GM10847 (cell line): ENCODE data around the gene CRACDL.

Experiments used
- POLR2A ChIP-seq: IDR thresholded peaks from 2 replicates; pipeline ENCODE4 v1.6.1; 2011; ENCODE audit not compliant: insufficient read length; ENCODE audit errors: extremely low read depth

Gene CRACDL

DNA sequence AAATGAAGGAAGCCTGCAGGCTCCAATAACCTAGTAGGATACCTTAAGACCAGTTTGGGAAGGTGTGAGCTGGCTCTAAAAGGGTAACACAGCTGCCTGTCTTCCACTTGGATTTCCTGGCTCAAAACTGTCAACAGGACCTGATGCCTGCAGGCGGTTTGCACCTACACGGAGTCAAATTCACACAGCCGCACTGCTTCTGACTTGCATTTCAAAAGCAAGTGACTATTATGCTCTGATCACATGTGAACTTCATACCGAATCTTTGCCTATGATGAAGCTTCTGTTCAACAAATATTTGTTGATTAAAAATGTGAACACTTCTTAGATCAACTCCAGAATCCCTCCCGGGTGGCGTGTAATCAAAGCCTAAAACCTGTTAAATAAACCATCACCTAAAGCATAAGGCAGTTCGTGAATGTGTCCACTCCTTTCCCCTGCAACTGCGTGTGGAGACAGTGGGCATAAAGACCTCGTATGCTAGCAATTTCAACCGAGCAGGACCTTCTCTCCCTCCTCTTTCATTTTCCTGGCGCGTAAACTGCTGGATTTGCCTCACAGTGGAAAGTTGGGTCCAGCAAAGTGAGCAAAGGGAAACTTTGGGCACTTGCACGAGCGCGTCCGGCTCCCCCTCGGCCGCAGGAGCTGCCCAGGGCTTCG lies 784 bp downstream of the CRACDL start:
- no peak for TF ChIP-seq POLR2A

- TF ChIP-seq POLR2A: no peak
These were observed 3.2 kb downstream of the CRACDL start for GRCh38 chr2:98932778-98933343.

DNA sequence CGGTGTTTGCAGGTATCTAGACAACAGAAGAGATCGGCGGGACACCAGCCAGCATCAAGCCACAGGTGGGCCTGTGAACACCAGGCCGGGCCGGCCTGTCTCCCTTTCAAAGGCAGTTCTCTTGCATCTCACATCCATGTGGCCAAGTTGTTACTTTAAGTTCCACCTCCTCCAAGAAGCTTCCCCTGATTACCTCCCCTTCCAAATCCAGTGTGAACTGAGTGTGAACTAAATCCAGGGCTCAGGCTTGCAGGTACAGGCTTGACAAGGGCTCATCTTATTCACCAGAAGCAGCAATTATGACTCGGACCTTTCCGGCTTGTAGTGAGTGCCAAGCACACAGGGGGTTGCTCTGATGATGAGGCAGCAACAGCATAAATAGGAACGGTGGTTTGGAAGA lies 3.9 kb downstream of the CRACDL start:
- no peak for TF ChIP-seq POLR2A

GRCh38 chr2:98931596-98931995 lies 4.4 kb downstream of the CRACDL start:
- no peak for TF ChIP-seq POLR2A

DNA sequence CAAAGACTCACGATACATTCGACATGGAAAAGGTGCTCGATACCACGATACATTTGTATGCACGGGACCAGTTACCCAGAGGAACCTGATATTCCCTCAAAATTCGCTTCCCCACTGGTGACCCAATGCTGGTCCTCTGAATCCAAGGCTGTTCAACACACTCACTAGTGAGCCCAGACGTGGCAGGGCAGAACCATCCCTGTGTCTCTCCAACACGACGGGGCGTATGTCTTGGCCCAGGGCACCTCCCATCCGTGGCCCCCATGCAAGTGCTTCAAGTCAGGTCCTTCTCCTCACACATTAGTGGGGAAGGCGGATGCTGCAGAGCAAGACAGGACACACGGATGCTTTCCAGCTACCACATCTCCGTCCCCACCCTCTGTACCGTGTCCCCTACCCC lies 6.1 kb downstream of the CRACDL start:
- TF ChIP-seq POLR2A: no peak

DNA sequence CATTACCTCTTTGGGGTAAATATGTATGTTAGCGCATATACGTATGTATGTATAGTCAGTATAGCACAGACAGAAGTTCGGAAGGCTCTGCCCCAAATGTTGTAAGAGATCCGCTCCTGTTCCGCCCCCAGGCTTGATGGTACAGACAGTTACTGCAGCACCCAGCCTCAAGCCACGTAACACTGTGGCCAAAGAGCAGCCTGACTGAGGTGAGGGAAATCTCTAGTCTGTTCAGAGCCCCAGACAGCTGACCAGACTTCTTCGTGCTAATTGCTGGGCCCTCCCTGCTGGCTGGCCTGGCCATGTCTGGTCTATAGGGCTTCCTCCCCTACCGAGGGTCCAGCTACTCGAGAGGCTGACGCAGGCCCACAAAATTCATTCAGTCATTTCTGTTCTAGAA lies 7.8 kb downstream of the CRACDL start:
- no peak for TF ChIP-seq POLR2A

GRCh38 chr2:98927027-98927426 lies 9.0 kb downstream of the CRACDL start:
- TF ChIP-seq POLR2A: no peak

DNA sequence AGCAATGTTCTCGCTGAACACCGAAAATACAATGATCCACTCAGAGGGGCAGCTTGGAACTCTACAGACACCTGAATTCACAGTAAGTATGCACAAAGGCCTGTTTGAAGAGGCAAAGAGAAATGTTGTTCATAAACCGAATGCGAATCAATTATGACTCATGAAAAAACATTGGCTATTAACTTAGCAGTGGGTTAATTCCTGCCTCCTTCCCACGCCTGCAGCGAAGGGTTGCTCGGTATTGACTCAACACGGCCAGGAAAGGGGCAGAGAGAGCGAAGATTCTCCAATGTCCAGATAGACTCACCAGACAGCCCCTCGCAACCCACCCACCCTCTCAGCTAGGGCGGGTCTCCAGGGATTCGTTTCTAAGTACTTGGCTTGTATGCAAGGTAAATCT lies 9.4 kb downstream of the CRACDL start:
- no peak for TF ChIP-seq POLR2A

DNA sequence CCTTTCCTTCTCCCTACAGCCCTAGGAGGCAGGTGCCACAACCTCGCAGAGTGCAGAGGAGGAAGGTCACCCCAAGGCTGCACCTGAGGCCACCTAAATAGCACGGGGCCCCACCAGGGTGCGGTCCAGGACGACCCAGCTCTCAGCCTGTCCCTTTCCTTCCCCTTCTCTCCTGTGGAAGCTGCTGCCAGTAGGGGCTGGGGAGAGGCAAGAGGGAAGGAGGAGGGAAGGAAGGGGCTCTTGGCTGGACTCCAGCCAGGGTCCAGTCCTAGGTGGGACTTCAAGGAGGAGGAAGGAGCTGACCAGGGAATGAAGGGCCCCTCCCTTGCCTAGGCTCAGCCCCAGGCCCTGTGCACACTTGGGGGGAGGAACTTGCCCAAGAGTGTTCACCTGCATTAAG lies 11.1 kb downstream of the CRACDL start:
- TF ChIP-seq POLR2A: no peak

DNA sequence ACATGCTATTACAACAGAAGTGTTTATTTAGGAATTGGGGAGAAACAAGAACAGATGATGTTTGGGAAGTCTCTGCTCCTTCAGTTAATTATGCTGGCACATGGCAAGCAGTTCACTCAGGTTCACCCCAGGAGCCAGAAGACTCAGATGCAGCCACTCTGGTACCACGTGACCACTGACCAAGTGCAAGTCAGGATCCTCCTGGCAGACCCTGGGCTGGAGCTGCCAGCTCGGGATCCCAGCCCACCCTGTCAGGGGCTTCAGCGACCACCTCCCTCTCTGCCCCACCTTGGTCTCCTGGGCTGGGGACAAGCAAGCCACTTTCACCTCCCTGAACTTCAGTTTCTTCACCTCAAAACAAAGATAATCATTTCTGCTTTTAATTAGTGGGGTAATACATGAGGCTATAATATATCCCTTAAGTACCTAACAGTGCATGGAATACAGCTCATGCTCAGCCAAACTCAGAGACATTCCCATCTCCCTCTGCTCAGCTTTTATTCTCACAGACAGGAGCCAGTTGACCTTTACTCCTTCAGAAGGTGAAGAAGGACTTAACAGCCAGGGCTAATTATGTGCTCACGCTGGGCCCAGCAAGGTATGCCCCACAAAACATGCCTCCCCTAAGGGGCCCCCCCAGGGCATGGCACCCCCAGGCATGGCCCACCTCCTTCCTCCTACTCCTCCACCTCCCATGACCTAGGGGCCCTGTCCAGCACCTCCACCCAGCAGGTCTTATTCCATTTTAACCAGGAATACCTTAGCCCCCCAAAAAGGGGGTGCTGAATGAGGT lies 11.8 kb downstream of the CRACDL start:
- no peak for TF ChIP-seq POLR2A

DNA sequence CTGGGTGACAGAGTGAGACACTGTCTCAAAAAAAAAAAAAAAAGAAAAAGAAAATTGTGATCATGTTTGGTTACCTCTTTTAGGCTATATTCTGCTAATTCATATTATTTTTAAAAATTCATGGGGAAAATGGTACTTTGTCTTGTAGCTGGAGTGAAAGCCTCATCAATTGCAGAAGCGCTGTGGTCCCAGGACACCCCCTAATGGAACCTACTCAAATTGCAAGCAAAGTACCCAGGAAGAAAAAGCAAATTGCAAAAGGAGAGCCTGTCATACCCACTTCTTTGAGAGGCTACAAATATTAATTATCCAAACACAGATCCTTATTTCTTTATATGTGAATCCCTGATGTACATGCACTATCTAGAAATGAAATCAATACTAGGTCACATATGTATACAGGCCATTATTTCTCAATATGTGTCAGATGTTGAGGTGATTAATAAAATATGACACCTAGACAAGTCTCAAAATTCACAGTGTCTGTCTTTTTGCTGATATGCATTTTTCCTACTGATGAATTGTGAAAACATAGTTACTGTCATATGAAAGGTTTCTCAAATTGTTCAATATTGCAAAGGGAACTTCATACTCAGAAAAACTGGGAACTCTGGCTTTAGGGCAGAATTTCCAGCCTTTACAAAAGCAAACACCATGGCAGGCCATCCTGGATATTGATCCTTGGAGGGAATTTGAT lies 12.6 kb downstream of the CRACDL start:
- no peak for TF ChIP-seq POLR2A

- TF ChIP-seq POLR2A: no peak
These were observed 15.0 kb downstream of the CRACDL start for GRCh38 chr2:98921062-98921461.

- TF ChIP-seq POLR2A: no peak
These were observed 19.0 kb downstream of the CRACDL start for GRCh38 chr2:98917031-98917471.

- no peak for TF ChIP-seq POLR2A
These were observed 20.2 kb downstream of the CRACDL start for GRCh38 chr2:98915751-98916358.

DNA sequence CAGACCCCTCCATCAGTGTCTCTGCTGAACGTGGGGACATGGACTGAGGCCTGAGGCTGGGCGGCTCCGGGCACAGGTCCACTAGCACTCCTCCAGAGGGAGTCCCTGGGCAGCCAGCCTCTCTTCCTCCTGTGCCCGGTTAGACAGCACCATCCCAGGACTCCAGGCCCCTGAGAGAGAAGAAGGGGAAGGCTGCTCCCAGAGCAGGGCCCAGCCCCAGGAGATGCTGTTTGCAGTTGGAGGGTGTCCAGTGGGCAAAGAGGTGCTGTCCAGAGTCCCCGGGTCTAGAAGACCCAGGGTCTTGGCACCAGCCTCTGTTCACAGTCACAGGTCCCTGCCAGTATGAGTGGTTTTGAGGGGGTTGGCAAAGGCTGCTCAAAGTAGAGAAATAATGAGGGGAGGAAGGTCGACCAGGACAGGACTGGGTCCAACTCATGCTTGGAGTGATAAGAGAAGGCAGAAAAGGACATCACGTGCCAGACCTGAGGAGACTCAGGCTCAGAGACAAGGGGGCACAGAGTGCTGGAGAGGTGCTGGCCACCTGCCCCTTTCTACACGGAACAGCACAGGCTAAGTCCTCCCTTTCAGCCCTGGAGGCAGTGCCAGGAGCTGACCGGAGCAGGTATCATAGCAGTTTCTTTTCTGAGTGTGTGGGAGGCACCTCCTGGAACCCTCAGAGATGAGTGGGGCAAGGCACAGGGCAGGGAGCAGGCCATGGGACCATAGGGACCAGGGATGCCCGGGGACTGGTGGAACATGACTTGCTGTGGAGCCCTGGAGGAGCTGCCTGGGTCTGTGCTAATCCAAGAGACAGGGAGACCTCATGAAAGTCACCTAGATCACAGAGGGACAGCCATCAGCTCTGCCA lies 21.1 kb downstream of the CRACDL start:
- no peak for TF ChIP-seq POLR2A
